ENCODE data around the gene DERA.

The DERA gene

GRCh38 chr12:16086942-16087341, 175.8 kb downstream of the DERA start:
- no peak for DNase-seq

Data from activated effector memory CD4-positive, alpha-beta T cell treated with anti-CD3 and anti-CD28 coated beads, Interleukin-2, amount 50 U/mL, for 16 hours (primary cell).